Effector CD8-positive, alpha-beta T cell (primary cell): ENCODE data around the gene GIT2.
"Not testable (repeated sequence)": the region's sequence is repeated elsewhere in the genome, so short reads cannot be mapped to it uniquely, and the experiment has no call there.

Experiments
- DNase-seq: peaks from one replicate; lab custom pipeline; 2025; lab: John Stamatoyannopoulos, UW

Gene GIT2

GRCh38 chr12:110006115-110006514 is 9.9 kb upstream of the GIT2 start:
- no peak for DNase-seq

- no peak for DNase-seq
Observed at GRCh38 chr12:110005319-110005973, 9.3 kb upstream of the GIT2 start.

GRCh38 chr12:110004598-110004997 is 8.4 kb upstream of the GIT2 start:
- DNase-seq: no peak

- no peak for DNase-seq
Observed at GRCh38 chr12:110002676-110003515, 6.7 kb upstream of the GIT2 start.

GRCh38 chr12:110001596-110001995 is 5.4 kb upstream of the GIT2 start:
- no peak for DNase-seq

GRCh38 chr12:109999983-110000505 is 3.9 kb upstream of the GIT2 start:
- no peak for DNase-seq

- DNase-seq: no peak
Observed at GRCh38 chr12:109999649-109999971, 3.4 kb upstream of the GIT2 start.

- peak; percentile 79 for DNase-seq
Observed at GRCh38 chr12:109998904-109999648, 2.9 kb upstream of the GIT2 start, which contains the start of gene ANKRD13A. Gene ANKRD13A (plus strand): TSS chr12:109999430. CDS start chr12:109999689, 259 bp downstream.

- no peak for DNase-seq
Observed at GRCh38 chr12:109998241-109998903, 2.2 kb upstream of the GIT2 start.

- no peak for DNase-seq
Observed at GRCh38 chr12:109997393-109997792, 1.2 kb upstream of the GIT2 start.

GRCh38 chr12:109996483-109996853 is 300 bp upstream of the GIT2 start:
- DNase-seq: no peak

- no peak for DNase-seq
Observed at GRCh38 chr12:109995361-109995685, 845 bp downstream of the GIT2 start.

- DNase-seq: no peak
Observed at GRCh38 chr12:109994401-109995175, 1.6 kb downstream of the GIT2 start.

GRCh38 chr12:109993091-109993490 is 3.1 kb downstream of the GIT2 start:
- no peak for DNase-seq

GRCh38 chr12:109991586-109991985 is 4.6 kb downstream of the GIT2 start:
- DNase-seq: no peak

GRCh38 chr12:109989380-109989779 is 6.8 kb downstream of the GIT2 start:
- DNase-seq: no peak

GRCh38 chr12:109988903-109989302 is 7.3 kb downstream of the GIT2 start:
- DNase-seq: no peak

- no peak for DNase-seq
Observed at GRCh38 chr12:109988274-109988673, 7.9 kb downstream of the GIT2 start.

- DNase-seq: no peak
Observed at GRCh38 chr12:109987615-109988014, 8.6 kb downstream of the GIT2 start.

GRCh38 chr12:109986236-109986635 is 9.9 kb downstream of the GIT2 start:
- not testable (repeated sequence) for DNase-seq

GRCh38 chr12:109983432-109984142 is 12.6 kb downstream of the GIT2 start:
- DNase-seq: no peak
